CD4-positive, alpha-beta T cell treated with Interleukin-6 for 4 hours (primary cell): Measurements from ENCODE around the gene TMEM52B.

Source experiments
- DNase-seq: peaks from one replicate; pipeline ENCODE4 v3.0.0-alpha.2; 2020; ENCODE audit warnings: mixed read lengths

The TMEM52B gene

GRCh38 chr12:10178821-10179220 is at the start of gene TMEM52B:
TSS of gene TMEM52B (plus strand) at chr12:10179032. CDS start at chr12:10179575, 543 bp downstream.
- DNase-seq: no peak

- DNase-seq: no peak
Measured at GRCh38 chr12:10130042-10130441, 48.8 kb upstream of the TMEM52B start, which contains the start of gene CLEC7A. TSS of gene CLEC7A (minus strand) at chr12:10130199. CDS start at chr12:10130082, 117 bp downstream.

GRCh38 chr12:10131111-10131690 is 47.6 kb upstream of the TMEM52B start:
- no peak for DNase-seq

GRCh38 chr12:10132850-10133370 is 45.9 kb upstream of the TMEM52B start:
- DNase-seq: no peak

- DNase-seq: no peak
Measured at GRCh38 chr12:10135126-10135525, 43.7 kb upstream of the TMEM52B start.

- DNase-seq: no peak
Measured at GRCh38 chr12:10136637-10137205, 42.1 kb upstream of the TMEM52B start.

- DNase-seq: peak; percentile 50
Measured at GRCh38 chr12:10140001-10140400, 38.8 kb upstream of the TMEM52B start.

GRCh38 chr12:10142976-10143589 is 35.7 kb upstream of the TMEM52B start:
- no peak for DNase-seq

GRCh38 chr12:10147714-10148403 is 31.0 kb upstream of the TMEM52B start:
- DNase-seq: no peak

- DNase-seq: no peak
Measured at GRCh38 chr12:10151621-10152020, 27.2 kb upstream of the TMEM52B start.

- peak; percentile 64 for DNase-seq
Measured at GRCh38 chr12:10153271-10154144, 25.3 kb upstream of the TMEM52B start.

GRCh38 chr12:10154145-10154496 is 24.7 kb upstream of the TMEM52B start:
- no peak for DNase-seq

GRCh38 chr12:10155966-10156365 is 22.9 kb upstream of the TMEM52B start:
- no peak for DNase-seq

GRCh38 chr12:10158406-10158805 is 20.4 kb upstream of the TMEM52B start:
- DNase-seq: no peak

- DNase-seq: no peak
Measured at GRCh38 chr12:10159280-10159679, 19.6 kb upstream of the TMEM52B start.

- DNase-seq: no peak
Measured at GRCh38 chr12:10160617-10161385, 18.0 kb upstream of the TMEM52B start.

GRCh38 chr12:10163084-10163483 is 15.7 kb upstream of the TMEM52B start:
- no peak for DNase-seq

GRCh38 chr12:10165421-10165820 is 13.4 kb upstream of the TMEM52B start:
- DNase-seq: no peak

GRCh38 chr12:10167599-10167998 is 11.2 kb upstream of the TMEM52B start:
- DNase-seq: no peak

- no peak for DNase-seq
Measured at GRCh38 chr12:10169104-10169503, 9.7 kb upstream of the TMEM52B start.

- no peak for DNase-seq
Measured at GRCh38 chr12:10170216-10170615, 8.6 kb upstream of the TMEM52B start.
